GM19455 (cell line): ENCODE measurements around the gene MEG3.
"Not testable (repeated sequence)": the region's sequence is repeated elsewhere in the genome, so short reads cannot be mapped to it uniquely, and the experiment has no call there.

ENCODE experiments used
- ATAC-seq: cut with Tn5 transposase; IDR thresholded peaks from one replicate; pipeline ENCODE4 v1.9.1; 2021; ENCODE audit not compliant: unreplicated experiment

MEG3 gene

GRCh38 chr14:100813291-100813690 lies 12.6 kb upstream of the MEG3 start:
- ATAC-seq = no peak

- ATAC-seq = no peak
These were observed 10.2 kb upstream of the MEG3 start for GRCh38 chr14:100815478-100816285.

- ATAC-seq = no peak
These were observed 9.5 kb upstream of the MEG3 start for GRCh38 chr14:100816286-100816949.

- no peak for ATAC-seq
These were observed 8.7 kb upstream of the MEG3 start for GRCh38 chr14:100816950-100817901.

- no peak for ATAC-seq
These were observed 7.7 kb upstream of the MEG3 start for GRCh38 chr14:100818221-100818699.

- not testable (repeated sequence) for ATAC-seq
These were observed 7.0 kb upstream of the MEG3 start for GRCh38 chr14:100818923-100819322.

GRCh38 chr14:100819453-100819828 lies 6.5 kb upstream of the MEG3 start:
- ATAC-seq = no peak

- no peak for ATAC-seq
These were observed 6.0 kb upstream of the MEG3 start for GRCh38 chr14:100819829-100820475.

- no peak for ATAC-seq
These were observed 5.0 kb upstream of the MEG3 start for GRCh38 chr14:100820957-100821356.

GRCh38 chr14:100822013-100822412 lies 3.9 kb upstream of the MEG3 start:
- ATAC-seq = no peak

GRCh38 chr14:100822532-100823296 lies 3.2 kb upstream of the MEG3 start:
- no peak for ATAC-seq

- ATAC-seq = no peak
These were observed 2.4 kb upstream of the MEG3 start for GRCh38 chr14:100823413-100824080.

GRCh38 chr14:100824091-100824551 lies 1.8 kb upstream of the MEG3 start:
- no peak for ATAC-seq

GRCh38 chr14:100824901-100825712 lies 811 bp upstream of the MEG3 start:
- ATAC-seq = no peak

- no peak for ATAC-seq
These were observed 628 bp downstream of the MEG3 start for GRCh38 chr14:100826391-100827100.

- no peak for ATAC-seq
These were observed 1.4 kb downstream of the MEG3 start for GRCh38 chr14:100827101-100828021.
